BLaER1 (cell line): ENCODE results near the gene NUP50.

Source experiments
- H3K27ac ChIP-seq: shearing (Covaris generic); formaldehyde crosslinking; 2 replicates; pipeline ENCODE4 v1.8.1; 2022
- H3K27me3 ChIP-seq: shearing (Covaris generic); formaldehyde crosslinking; 2 replicates; pipeline ENCODE4 v1.8.1; 2022
- H3K36me3 ChIP-seq: shearing (Covaris generic); formaldehyde crosslinking; 2 replicates; pipeline ENCODE4 v1.8.1; 2022
- H3K4me1 ChIP-seq: shearing (Covaris generic); formaldehyde crosslinking; 2 replicates; pipeline ENCODE4 v1.8.1; 2022
- H3K4me2 ChIP-seq: shearing (Covaris generic); formaldehyde crosslinking; 2 replicates; pipeline ENCODE4 v1.8.1; 2022
- H3K4me3 ChIP-seq: shearing (Covaris generic); formaldehyde crosslinking; 2 replicates; pipeline ENCODE4 v1.8.1; 2022
- H3K9ac ChIP-seq: shearing (Covaris generic); formaldehyde crosslinking; 2 replicates; pipeline ENCODE4 v1.8.1; 2022
- H3K9me3 ChIP-seq: shearing (Covaris generic); formaldehyde crosslinking; 2 replicates; pipeline ENCODE4 v1.8.1; 2022
- H4K20me1 ChIP-seq: shearing (Covaris generic); formaldehyde crosslinking; 2 replicates; pipeline ENCODE4 v1.8.1; 2022
- Cebpa-rat ChIP-seq: shearing (Covaris generic); IDR thresholded peaks from 2 replicates; pipeline ENCODE4 v1.8.1; 2022

NUP50 gene

DNA sequence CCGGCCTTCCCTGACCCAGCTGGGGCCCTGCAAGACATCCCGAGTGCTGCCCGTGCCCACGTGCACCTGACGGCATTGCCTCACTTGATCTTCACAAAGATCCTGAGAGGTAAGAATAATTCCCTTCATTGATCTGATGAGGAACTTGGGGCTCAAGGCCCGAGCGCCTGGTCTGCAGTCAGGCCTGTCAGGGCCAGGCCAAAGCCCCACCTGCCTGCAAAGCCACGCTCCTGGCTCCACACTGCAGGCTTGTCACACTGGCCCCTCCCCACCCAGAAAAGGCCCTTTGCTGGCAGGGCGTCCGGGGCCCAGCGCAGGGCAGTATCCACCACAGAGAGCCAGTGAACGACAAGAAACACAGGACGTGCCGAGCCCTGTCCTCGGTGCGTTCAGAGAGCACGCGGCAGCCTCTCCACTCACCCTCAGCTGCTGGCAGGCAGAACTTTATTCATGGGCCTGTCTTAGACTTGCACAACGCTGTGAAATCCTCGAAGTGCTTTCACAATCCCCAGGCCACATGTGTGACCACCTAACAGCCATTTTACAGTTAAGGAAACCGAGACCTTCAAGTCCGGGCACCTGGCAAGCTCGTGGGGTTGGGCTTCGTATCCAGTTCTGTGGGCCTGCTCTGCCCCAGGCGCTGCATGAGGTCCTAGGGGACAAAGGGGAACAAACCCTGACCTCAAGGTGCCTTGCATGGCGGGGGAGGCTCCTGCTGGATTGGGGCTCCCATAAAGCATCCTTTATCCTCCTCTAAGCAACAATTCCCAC is 62.2 kb downstream of the NUP50 start:
- Histone ChIP-seq H3K36me3 (peaks cover 39% of the 10 kb centered on the region), H3K4me1 (peaks cover 89% of the 10 kb centered on the region), H3K4me2 (peak overlapping the region; percentile 68), H3K9ac (0 out of 2 replicates have a peak overlapping the region, but pooled peaks have one; percentile 11), H4K20me1 (peaks cover 87% of the 10 kb centered on the region), H3K27ac (peak overlapping the region; percentile 70), H3K4me3 (no peak overlapping the region), H3K27me3 (no peaks in the 10 kb centered on the region), H3K9me3 (no peaks in the 10 kb centered on the region)
- TF ChIP-seq Cebpa-rat, result peak; percentile 73

GRCh38 chr22:45226503-45227186 is 62.9 kb downstream of the NUP50 start:
- no peak for TF ChIP-seq Cebpa-rat
- Histone ChIP-seq H4K20me1 (peaks cover 81% of the 10 kb centered on the region), H3K9me3 (no peaks in the 10 kb centered on the region), H3K36me3 (peaks cover 39% of the 10 kb centered on the region), H3K4me3 (no peak overlapping the region), H3K4me1 (peaks cover 89% of the 10 kb centered on the region), H3K27ac (peak overlapping the region; percentile 70; the same call in 1 of the 2 replicates), H3K4me2 (peak overlapping the region; percentile 68), H3K9ac (no peak overlapping the region; the same call in 1 of the 2 replicates), H3K27me3 (no peaks in the 10 kb centered on the region)

GRCh38 chr22:45227645-45228400 is 64.1 kb downstream of the NUP50 start:
- Histone ChIP-seq H3K27me3 (no peaks in the 10 kb centered on the region), H3K9ac (no peak overlapping the region; the same call in 1 of the 2 replicates), H4K20me1 (peaks cover 80% of the 10 kb centered on the region), H3K4me3 (no peak overlapping the region), H3K27ac (0 out of 2 replicates have a peak overlapping the region, but pooled peaks have one; percentile 70), H3K36me3 (peaks cover 39% of the 10 kb centered on the region), H3K9me3 (no peaks in the 10 kb centered on the region), H3K4me2 (peak overlapping the region; percentile 68; the same call in 1 of the 2 replicates), H3K4me1 (peaks cover 89% of the 10 kb centered on the region)
- no peak for TF ChIP-seq Cebpa-rat

DNA sequence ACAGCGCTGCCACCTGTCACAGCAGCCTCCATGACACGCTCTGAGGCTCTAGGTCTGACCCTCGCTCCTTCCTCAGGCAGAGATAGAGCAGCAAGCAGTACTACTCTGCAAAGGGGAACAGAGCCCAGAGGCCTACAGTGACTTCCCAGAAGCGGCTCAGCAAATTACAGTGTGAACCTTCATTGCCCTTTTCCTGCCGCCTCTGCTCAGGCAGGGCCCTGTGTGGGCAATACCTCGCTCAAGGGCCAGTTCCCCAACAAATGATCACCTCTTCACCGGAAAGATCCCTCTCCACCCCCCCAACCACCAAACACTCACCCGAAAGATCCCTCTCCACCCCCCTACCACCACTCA is 64.7 kb downstream of the NUP50 start:
- TF ChIP-seq Cebpa-rat, result no peak
- Histone ChIP-seq H3K27me3 (no peaks in the 10 kb centered on the region), H3K4me1 (peaks cover 89% of the 10 kb centered on the region)

GRCh38 chr22:45229181-45229580 is 65.5 kb downstream of the NUP50 start:
- no peaks in the 10 kb centered on the region for H3K27me3 ChIP-seq
- peaks cover 39% of the 10 kb centered on the region for H3K36me3 ChIP-seq
- H3K4me3 ChIP-seq, result no peak overlapping the region
- peaks cover 79% of the 10 kb centered on the region for H4K20me1 ChIP-seq
- no peaks in the 10 kb centered on the region for H3K9me3 ChIP-seq
- peaks cover 89% of the 10 kb centered on the region for H3K4me1 ChIP-seq
- no peak overlapping the region for H3K9ac ChIP-seq
- no peak overlapping the region for H3K4me2 ChIP-seq
- TF ChIP-seq Cebpa-rat, result no peak
- H3K27ac ChIP-seq, result no peak overlapping the region

More for the DNA sequence above, 64.7 kb downstream of the NUP50 start:
- H3K27ac ChIP-seq, result no peak overlapping the region
- peaks cover 39% of the 10 kb centered on the region for H3K36me3 ChIP-seq
- H4K20me1 ChIP-seq, result peaks cover 79% of the 10 kb centered on the region
- H3K4me3 ChIP-seq, result no peak overlapping the region
- H3K9me3 ChIP-seq, result no peaks in the 10 kb centered on the region
- H3K9ac ChIP-seq, result no peak overlapping the region
- H3K4me2 ChIP-seq, result no peak overlapping the region

DNA sequence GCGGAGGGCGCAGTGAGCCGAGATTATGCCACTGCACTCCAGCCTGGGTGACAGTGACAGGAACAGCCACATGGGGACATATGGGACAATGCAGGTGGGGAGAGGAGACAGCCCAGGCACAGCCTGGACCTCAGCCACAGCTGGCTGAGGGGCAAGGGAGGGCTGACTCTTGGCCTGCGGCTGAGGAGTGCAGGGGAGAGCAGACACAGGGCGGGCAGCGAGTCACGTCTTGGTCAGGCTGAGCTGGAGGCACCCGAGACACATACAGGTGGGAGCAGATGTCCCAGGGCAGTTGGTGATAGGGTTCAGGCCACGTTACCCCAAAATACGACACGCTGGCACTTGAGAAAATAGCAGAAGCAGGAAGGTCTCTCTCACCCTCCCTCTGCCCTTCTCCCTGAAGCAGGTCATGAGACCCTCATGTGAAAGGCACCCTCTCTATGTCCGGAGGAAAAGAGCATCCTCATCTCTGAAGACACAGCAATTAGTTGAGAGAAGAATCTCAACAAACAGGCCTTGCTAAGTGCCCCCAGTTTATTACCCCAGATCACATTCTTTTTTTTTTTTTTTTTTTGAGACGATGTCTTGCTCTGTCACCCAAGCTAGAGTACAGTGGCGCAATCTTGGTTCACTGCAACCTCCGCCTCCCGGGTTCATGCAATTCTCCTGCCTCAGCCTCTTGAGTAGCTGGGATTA is 66.4 kb downstream of the NUP50 start:
- Histone ChIP-seq H3K27ac (no peak overlapping the region), H3K9ac (no peak overlapping the region), H3K9me3 (no peaks in the 10 kb centered on the region), H3K4me2 (no peak overlapping the region), H3K27me3 (no peaks in the 10 kb centered on the region), H4K20me1 (peaks cover 71% of the 10 kb centered on the region), H3K4me1 (peaks cover 89% of the 10 kb centered on the region), H3K4me3 (no peak overlapping the region), H3K36me3 (peaks cover 32% of the 10 kb centered on the region)
- no peak for TF ChIP-seq Cebpa-rat

DNA sequence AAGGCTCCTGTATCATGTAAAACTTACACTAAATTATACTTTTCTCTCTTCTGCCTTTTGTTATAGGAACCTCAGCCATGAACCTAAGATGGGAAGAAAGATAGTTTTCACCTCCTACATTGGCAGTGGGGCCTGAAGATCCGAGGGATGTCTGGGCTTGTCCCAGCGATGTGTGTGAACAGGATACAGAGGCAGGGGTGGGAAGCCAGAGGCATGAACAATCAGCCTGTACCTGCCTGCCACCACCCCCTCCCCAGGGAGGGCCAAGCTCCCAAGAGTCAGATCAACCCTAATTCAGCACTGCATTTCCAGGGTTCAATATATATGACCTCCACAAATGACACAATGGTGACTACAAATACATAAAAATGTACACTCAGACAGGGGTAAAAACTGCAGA is 67.6 kb downstream of the NUP50 start:
- Histone ChIP-seq H3K9ac (no peak overlapping the region), H3K27ac (0 out of 2 replicates have a peak overlapping the region, but pooled peaks have one; percentile 92), H3K36me3 (peaks cover 25% of the 10 kb centered on the region), H3K4me3 (no peak overlapping the region), H4K20me1 (peaks cover 68% of the 10 kb centered on the region), H3K9me3 (no peaks in the 10 kb centered on the region), H3K4me2 (peak overlapping the region; percentile 96), H3K4me1 (peaks cover 89% of the 10 kb centered on the region), H3K27me3 (no peaks in the 10 kb centered on the region)
- TF ChIP-seq Cebpa-rat, result no peak

- H3K4me3 ChIP-seq, result no peak overlapping the region
- TF ChIP-seq Cebpa-rat, result no peak
Measured at GRCh38 chr22:45233386-45233785, 69.7 kb downstream of the NUP50 start.

GRCh38 chr22:45233827-45234226 is 70.1 kb downstream of the NUP50 start:
- Histone ChIP-seq H3K27ac (peak overlapping the region; percentile 92), H4K20me1 (peaks cover 71% of the 10 kb centered on the region), H3K4me2 (peak overlapping the region; percentile 96), H3K27me3 (no peaks in the 10 kb centered on the region), H3K9ac (peak overlapping the region; percentile 72), H3K36me3 (peaks cover 27% of the 10 kb centered on the region), H3K4me1 (peaks cover 94% of the 10 kb centered on the region), H3K9me3 (no peaks in the 10 kb centered on the region), H3K4me3 (peak overlapping the region; percentile 60)
- TF ChIP-seq Cebpa-rat, result no peak

More at GRCh38 chr22:45233386-45233785, 69.7 kb downstream of the NUP50 start:
- Histone ChIP-seq H3K4me1 (peaks cover 90% of the 10 kb centered on the region), H3K4me2 (peak overlapping the region; percentile 96), H3K36me3 (peaks cover 22% of the 10 kb centered on the region), H3K27ac (peak overlapping the region; percentile 92), H3K9ac (peak overlapping the region; percentile 72; the same call in 1 of the 2 replicates), H3K9me3 (no peaks in the 10 kb centered on the region), H3K27me3 (no peaks in the 10 kb centered on the region), H4K20me1 (peaks cover 68% of the 10 kb centered on the region)
